SU-DHL-6 (cell line): ENCODE results near the gene DCAF16.

ENCODE experiments used
- H2AFZ ChIP-seq: fragments of 200-600 bp; sonication (generic); 2 replicates; pipeline ENCODE4 v1.6.1; 2014; ENCODE audit warnings: low read depth, mild to moderate bottlenecking, moderate library complexity, mixed read lengths, antibody characterized with exemption, low read length; ENCODE audit not compliant: severe bottlenecking
- H3F3A ChIP-seq: fragments of 200-600 bp; shearing (Covaris generic); 2 replicates; pipeline ENCODE4 v1.6.0; 2016; ENCODE audit warnings: antibody characterized with exemption, mild to moderate bottlenecking; ENCODE audit not compliant: insufficient read depth
- H3K27ac ChIP-seq: fragments of 200-600 bp; sonication (generic); 2 replicates; pipeline ENCODE4 v1.5.1; 2016; ENCODE audit warnings: low read depth, mild to moderate bottlenecking, low read length, moderate library complexity, mixed read lengths
- H3K27me3 ChIP-seq: fragments of 200-600 bp; sonication (generic), shearing (Covaris generic); 2 replicates; pipeline ENCODE4 v1.6.0; 2014; ENCODE audit warnings: mild to moderate bottlenecking, low read length
- H3K36me3 ChIP-seq: fragments of 200-600 bp; sonication (generic); 2 replicates; pipeline ENCODE4 v1.6.1; 2014; ENCODE audit warnings: mild to moderate bottlenecking, low read length, mixed read lengths
- H3K4me2 ChIP-seq: fragments of 300-600, 200-600 bp; shearing (Covaris generic), sonication (generic); 2 replicates; pipeline ENCODE4 v1.6.0; 2014; ENCODE audit warnings: low read length, low read depth, mild to moderate bottlenecking; ENCODE audit not compliant: poor library complexity, severe bottlenecking
- H3K4me3 ChIP-seq: fragments of 200-600 bp; sonication (generic); 2 replicates; pipeline ENCODE4 v1.5.1; 2014; ENCODE audit warnings: antibody characterized with exemption, low read length, mild to moderate bottlenecking, mixed read lengths; ENCODE audit not compliant: insufficient read depth, poor library complexity, severe bottlenecking
- H3K79me2 ChIP-seq: fragments of 200-600 bp; sonication (generic); 2 replicates; pipeline ENCODE4 v1.6.1; 2014; ENCODE audit warnings: mild to moderate bottlenecking, low read length, moderate library complexity; ENCODE audit not compliant: insufficient read depth
- H3K9ac ChIP-seq: fragments of 200-600 bp; sonication (generic); 2 replicates; pipeline ENCODE4 v1.7.0; 2014; ENCODE audit warnings: mild to moderate bottlenecking, low read length
- H3K9me2 ChIP-seq: fragments of 200-600 bp; sonication (generic); replicated peaks from 2 replicates; pipeline ENCODE4 v1.6.1; 2014; ENCODE audit warnings: low read length; ENCODE audit not compliant: insufficient read depth
- H3K9me3 ChIP-seq: fragments of 200-600 bp; sonication (generic); 2 replicates; pipeline ENCODE4 v1.6.1; 2014; ENCODE audit warnings: low read length, mixed read lengths; ENCODE audit not compliant: insufficient read depth
- H4K20me1 ChIP-seq: fragments of 200-600 bp; sonication (generic); 2 replicates; pipeline ENCODE4 v1.6.1; 2014; ENCODE audit warnings: low read depth, mild to moderate bottlenecking, antibody characterized with exemption, low read length, moderate library complexity, mixed read lengths
- CTCF ChIP-seq: fragments of 200-600 bp; sonication (generic); IDR thresholded peaks from one replicate; pipeline ENCODE4 v1.5.1; 2017; ENCODE audit warnings: antibody characterized with exemption, mild to moderate bottlenecking, low read length, moderate library complexity; ENCODE audit not compliant: insufficient read depth, poor library complexity, severe bottlenecking
- EZH2phosphoT487 ChIP-seq: fragments of 200-600 bp; sonication (generic), shearing (Covaris generic); conservative IDR thresholded peaks from 2 replicates; pipeline ENCODE4 v1.6.1; 2018; ENCODE audit warnings: mild to moderate bottlenecking, antibody characterized with exemption, low read length, moderate library complexity, mixed read lengths

Gene DCAF16

GRCh38 chr4:17769406-17770174 is 41.0 kb downstream of the DCAF16 start:
- no peak overlapping the region for H2AFZ ChIP-seq
- no peaks in the 10 kb centered on the region for H3K79me2 ChIP-seq
- H3F3A ChIP-seq: no peaks in the 10 kb centered on the region
- no peak overlapping the region for H3K4me3 ChIP-seq
- TF ChIP-seq CTCF (no peak), EZH2phosphoT487 (no peak)
- no peak overlapping the region for H3K9ac ChIP-seq
- no peaks in the 10 kb centered on the region for H3K9me3 ChIP-seq
- H3K27me3 ChIP-seq: no peaks in the 10 kb centered on the region
- no peaks in the 10 kb centered on the region for H3K9me2 ChIP-seq
- H3K36me3 ChIP-seq: no peaks in the 10 kb centered on the region
- no peak overlapping the region for H3K27ac ChIP-seq
- H3K4me2 ChIP-seq: no peak overlapping the region
- H4K20me1 ChIP-seq: no peaks in the 10 kb centered on the region

GRCh38 chr4:17766826-17767458 is 43.6 kb downstream of the DCAF16 start:
- Histone ChIP-seq H3K27me3 (no peaks in the 10 kb centered on the region), H2AFZ (no peak overlapping the region), H3K79me2 (no peaks in the 10 kb centered on the region), H3K9me2 (no peaks in the 10 kb centered on the region), H3K9ac (no peak overlapping the region), H3K4me3 (no peak overlapping the region), H3K36me3 (no peaks in the 10 kb centered on the region), H3K4me2 (no peak overlapping the region), H3K9me3 (no peaks in the 10 kb centered on the region), H4K20me1 (no peaks in the 10 kb centered on the region), H3K27ac (no peak overlapping the region), H3F3A (no peaks in the 10 kb centered on the region)
- TF ChIP-seq EZH2phosphoT487: no peak
- TF ChIP-seq CTCF: no peak

- Histone ChIP-seq H3K36me3 (no peaks in the 10 kb centered on the region), H3K4me3 (no peak overlapping the region), H3K9me3 (no peaks in the 10 kb centered on the region), H3K9ac (no peak overlapping the region), H3K27ac (no peak overlapping the region), H3F3A (no peaks in the 10 kb centered on the region), H4K20me1 (no peaks in the 10 kb centered on the region), H3K27me3 (no peaks in the 10 kb centered on the region), H2AFZ (no peak overlapping the region), H3K4me2 (no peak overlapping the region), H3K79me2 (no peaks in the 10 kb centered on the region), H3K9me2 (no peaks in the 10 kb centered on the region)
- TF ChIP-seq EZH2phosphoT487: no peak
- TF ChIP-seq CTCF: no peak
Measured at GRCh38 chr4:17765514-17766286, 44.9 kb downstream of the DCAF16 start.
